HG02973 (cell line): ENCODE results near the gene IFI27L2.
"Not testable (repeated sequence)": the region's sequence is repeated elsewhere in the genome, so short reads cannot be mapped to it uniquely, and the experiment has no call there.

ENCODE experiments used
- ATAC-seq: cut with Tn5 transposase; IDR thresholded peaks from one replicate; pipeline ENCODE4 v1.9.1; 2021; ENCODE audit warnings: moderate library complexity; ENCODE audit not compliant: unreplicated experiment

The IFI27L2 gene

GRCh38 chr14:94129111-94129757 is at the start of gene IFI27L2:
IFI27L2 (minus strand) TSS chr14:94129604; CDS start chr14:94129564, 40 bp downstream.
- ATAC-seq: peak; percentile 90

GRCh38 chr14:94177806-94178205 is 48.4 kb upstream of the IFI27L2 start:
- ATAC-seq: no peak

GRCh38 chr14:94176808-94177207 is 47.4 kb upstream of the IFI27L2 start:
- ATAC-seq: no peak

GRCh38 chr14:94175747-94176146 is 46.3 kb upstream of the IFI27L2 start:
- no peak for ATAC-seq

GRCh38 chr14:94175011-94175745 is 45.8 kb upstream of the IFI27L2 start:
- ATAC-seq: no peak

GRCh38 chr14:94174604-94175010 is 45.2 kb upstream of the IFI27L2 start:
- no peak for ATAC-seq

- ATAC-seq: peak; percentile 89
Measured at GRCh38 chr14:94173885-94174603, 44.6 kb upstream of the IFI27L2 start, which contains the start of gene PPP4R4. PPP4R4 (plus strand) TSS chr14:94174322; CDS start chr14:94174466, 144 bp downstream.

- ATAC-seq: no peak
Measured at GRCh38 chr14:94173471-94173884, 44.1 kb upstream of the IFI27L2 start.

GRCh38 chr14:94172545-94172944 is 43.1 kb upstream of the IFI27L2 start:
- ATAC-seq: no peak

GRCh38 chr14:94171208-94171607 is 41.8 kb upstream of the IFI27L2 start:
- no peak for ATAC-seq

- no peak for ATAC-seq
Measured at GRCh38 chr14:94170136-94170535, 40.7 kb upstream of the IFI27L2 start.

- ATAC-seq: no peak
Measured at GRCh38 chr14:94165744-94166143, 36.3 kb upstream of the IFI27L2 start.

- no peak for ATAC-seq
Measured at GRCh38 chr14:94164685-94165431, 35.5 kb upstream of the IFI27L2 start.

- ATAC-seq: no peak
Measured at GRCh38 chr14:94163796-94164195, 34.4 kb upstream of the IFI27L2 start.

GRCh38 chr14:94162466-94162865 is 33.1 kb upstream of the IFI27L2 start:
- no peak for ATAC-seq

GRCh38 chr14:94161981-94162380 is 32.6 kb upstream of the IFI27L2 start:
- ATAC-seq: no peak

- no peak for ATAC-seq
Measured at GRCh38 chr14:94161058-94161457, 31.7 kb upstream of the IFI27L2 start.

- no peak for ATAC-seq
Measured at GRCh38 chr14:94158239-94158883, 29.0 kb upstream of the IFI27L2 start.

GRCh38 chr14:94157197-94157596 is 27.8 kb upstream of the IFI27L2 start:
- no peak for ATAC-seq

- not testable (repeated sequence) for ATAC-seq
Measured at GRCh38 chr14:94156143-94156542, 26.7 kb upstream of the IFI27L2 start.
